Testis (tissue), 2 donors: ENCODE measurements around the gene GPR63.

Experiments used
- POLR2A ChIP-seq: fragments of 450-650 bp; IDR thresholded peaks from one replicate; pipeline ENCODE4 v1.6.1; 2017; ENCODE audit warnings: antibody characterized with exemption, mild to moderate bottlenecking, moderate library complexity
- TF ChIP-seq, protein P1 (sequence below), 3 experiments: fragments of 450-650 bp in 2 of 3; fragments of 200-600 bp in 1 of 3; sonication (generic) in 1 of 3; IDR thresholded peaks; one replicate each; pipeline ENCODE4 v1.5.1; 2016 to 2019; ENCODE audit warnings: antibody characterized with exemption in 3 of 3, mild to moderate bottlenecking in 2 of 3, moderate library complexity in 1 of 3

DNA sequence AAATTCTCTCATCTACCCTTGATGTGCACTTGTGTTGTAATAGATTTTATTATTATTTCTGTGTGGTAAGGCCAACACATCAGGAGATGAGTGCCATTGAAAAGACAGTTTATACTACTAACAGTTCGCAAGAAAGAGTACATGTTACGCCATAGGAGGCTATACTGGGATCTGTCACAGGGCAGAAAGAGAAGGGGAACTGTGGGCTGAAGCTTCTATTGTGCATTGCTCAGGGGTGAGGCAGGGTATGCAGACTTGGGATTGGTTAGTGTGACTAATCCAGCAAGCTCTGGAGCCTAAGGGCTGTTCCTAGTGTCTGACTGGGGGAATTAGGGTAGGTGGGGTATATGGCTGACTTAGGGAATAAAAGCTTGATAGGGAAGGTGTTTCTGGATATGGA lies 50.9 kb downstream of the GPR63 start:
- TF ChIP-seq POLR2A, result no peak
- TF ChIP-seq, protein P1, sequence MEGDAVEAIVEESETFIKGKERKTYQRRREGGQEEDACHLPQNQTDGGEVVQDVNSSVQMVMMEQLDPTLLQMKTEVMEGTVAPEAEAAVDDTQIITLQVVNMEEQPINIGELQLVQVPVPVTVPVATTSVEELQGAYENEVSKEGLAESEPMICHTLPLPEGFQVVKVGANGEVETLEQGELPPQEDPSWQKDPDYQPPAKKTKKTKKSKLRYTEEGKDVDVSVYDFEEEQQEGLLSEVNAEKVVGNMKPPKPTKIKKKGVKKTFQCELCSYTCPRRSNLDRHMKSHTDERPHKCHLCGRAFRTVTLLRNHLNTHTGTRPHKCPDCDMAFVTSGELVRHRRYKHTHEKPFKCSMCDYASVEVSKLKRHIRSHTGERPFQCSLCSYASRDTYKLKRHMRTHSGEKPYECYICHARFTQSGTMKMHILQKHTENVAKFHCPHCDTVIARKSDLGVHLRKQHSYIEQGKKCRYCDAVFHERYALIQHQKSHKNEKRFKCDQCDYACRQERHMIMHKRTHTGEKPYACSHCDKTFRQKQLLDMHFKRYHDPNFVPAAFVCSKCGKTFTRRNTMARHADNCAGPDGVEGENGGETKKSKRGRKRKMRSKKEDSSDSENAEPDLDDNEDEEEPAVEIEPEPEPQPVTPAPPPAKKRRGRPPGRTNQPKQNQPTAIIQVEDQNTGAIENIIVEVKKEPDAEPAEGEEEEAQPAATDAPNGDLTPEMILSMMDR (IDR thresholded peaks at IDR 0.05), result no peak
